HG03097 (cell line): ENCODE results near the gene ZFP42.
"Not testable (repeated sequence)": the region's sequence is repeated elsewhere in the genome, so short reads cannot be mapped to it uniquely, and the experiment has no call there.

Experiments used
- ATAC-seq: cut with Tn5 transposase; IDR thresholded peaks from one replicate; pipeline ENCODE4 v1.9.1; 2021; ENCODE audit not compliant: unreplicated experiment, low FRiP score

The ZFP42 gene

DNA sequence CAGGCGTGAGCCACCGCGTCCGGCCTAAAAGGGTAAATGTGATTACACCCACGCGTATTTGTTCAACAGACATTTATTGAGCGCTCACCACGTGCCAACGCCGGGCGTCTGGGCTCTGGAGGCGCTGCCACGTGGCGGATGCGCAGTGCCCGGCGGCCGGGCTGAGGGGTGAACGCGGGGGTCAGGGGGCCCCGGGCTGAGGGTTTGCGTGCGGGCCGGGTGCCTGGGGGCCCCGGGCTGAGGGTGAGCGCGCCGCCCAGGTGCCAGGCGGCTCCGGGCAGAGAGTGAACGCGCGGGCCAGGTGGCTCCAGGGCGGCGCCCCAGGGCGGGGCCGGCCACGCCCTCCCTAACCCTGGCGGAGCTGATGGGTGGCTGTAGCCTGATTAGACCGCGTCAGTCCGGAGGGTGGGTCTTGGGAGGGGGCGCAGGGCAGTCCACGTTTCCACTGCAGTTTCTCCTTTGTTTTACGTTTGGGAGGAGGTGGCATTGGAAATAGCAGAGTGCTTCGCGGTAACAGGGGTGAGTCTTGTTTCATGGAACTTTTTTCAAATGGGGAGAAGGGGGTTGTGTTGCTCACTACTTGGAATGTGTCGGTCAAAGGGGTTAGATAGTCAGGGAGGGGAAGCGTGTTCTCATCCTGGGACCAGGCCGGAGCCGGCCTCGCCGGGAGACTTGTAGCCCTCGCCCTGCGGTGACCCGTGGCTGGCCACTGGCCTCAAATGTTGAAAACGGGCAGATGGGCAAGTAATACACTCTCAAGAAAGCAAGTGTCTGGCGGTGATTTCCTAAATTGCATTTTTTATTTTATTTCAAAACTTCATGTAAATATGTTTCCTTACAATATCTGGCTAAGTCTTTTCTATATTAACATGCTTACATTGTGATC lies at the start of gene ZFP42:
Gene ZFP42 (plus strand): TSS at position 450 of the 886 bp plus-strand sequence. CDS start 7,037 bp downstream, outside the sequence.
- no peak for ATAC-seq

DNA sequence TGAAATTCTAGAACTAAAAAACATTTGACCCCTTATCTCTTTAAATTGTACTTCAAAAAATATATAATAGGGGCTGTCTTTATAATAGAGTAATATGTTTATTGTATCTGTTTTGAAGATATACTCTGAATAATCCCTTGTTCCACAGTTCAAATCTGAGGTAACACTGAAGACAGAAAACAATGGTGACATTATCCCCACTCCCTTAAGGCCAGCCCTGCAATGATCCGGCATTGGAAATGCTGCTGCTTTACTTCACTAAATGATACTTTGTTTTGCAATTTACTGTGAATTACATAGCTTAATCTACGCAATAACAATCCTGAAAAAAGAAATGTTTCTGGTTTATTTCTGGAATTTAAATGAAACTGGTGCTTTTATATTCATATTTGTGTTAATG lies 34.4 kb upstream of the ZFP42 start:
- ATAC-seq, result no peak

DNA sequence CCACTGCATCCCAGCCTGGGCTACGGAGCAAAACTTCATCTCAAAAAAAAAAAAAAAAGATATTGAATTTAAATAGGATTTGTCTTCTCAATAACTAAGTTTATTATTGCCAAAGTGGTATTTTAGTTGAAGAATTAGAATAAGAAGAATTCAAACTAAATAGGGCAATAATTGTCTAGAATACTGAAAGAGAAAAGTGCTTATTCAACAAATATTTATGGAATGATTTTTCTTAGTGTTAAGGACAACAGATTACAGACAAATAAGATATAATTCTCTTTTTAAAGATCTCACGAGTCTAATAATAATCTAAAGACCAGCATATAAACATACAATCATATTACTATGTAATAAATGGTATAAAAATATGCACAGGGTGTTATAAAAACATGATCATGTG lies 33.6 kb upstream of the ZFP42 start:
- no peak for ATAC-seq

DNA sequence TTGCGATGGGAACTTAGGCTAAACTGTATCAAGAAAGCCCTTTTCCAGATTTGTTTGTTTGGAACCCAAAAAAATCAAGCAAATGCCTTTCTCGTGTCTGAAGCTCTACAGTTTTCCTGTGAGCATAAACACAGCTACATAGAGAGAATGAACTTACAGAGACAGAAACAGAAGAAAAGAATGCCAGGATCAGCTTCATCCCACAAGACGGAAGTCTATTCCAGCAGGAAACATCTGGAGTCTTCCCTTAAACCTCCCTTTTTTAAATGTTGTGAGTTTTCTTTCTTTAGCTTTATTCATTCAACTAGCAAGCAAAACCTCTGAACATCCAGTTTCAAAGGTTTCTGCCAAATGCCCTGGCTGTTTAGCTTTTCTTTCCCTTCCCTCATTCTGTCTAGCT lies 32.6 kb upstream of the ZFP42 start:
- ATAC-seq, result no peak

DNA sequence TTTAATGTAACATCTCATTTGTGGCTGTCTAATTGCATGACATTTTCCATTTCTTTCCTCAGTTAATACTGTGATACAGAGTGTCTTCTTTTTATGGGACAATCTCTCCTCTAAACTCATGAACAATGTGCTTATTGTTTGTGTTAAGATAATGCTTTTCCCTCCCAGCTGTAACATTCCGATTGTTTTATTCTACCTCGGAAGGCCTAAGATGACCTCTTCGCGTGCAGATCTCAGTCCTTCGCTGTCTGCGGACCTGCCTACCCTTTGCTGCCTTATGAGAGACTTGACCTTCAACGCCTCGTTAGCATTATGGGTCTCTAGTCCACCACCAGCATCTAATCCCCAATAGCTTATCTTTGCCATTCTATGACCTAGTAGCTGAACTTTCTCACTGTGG lies 29.8 kb upstream of the ZFP42 start:
- no peak for ATAC-seq

DNA sequence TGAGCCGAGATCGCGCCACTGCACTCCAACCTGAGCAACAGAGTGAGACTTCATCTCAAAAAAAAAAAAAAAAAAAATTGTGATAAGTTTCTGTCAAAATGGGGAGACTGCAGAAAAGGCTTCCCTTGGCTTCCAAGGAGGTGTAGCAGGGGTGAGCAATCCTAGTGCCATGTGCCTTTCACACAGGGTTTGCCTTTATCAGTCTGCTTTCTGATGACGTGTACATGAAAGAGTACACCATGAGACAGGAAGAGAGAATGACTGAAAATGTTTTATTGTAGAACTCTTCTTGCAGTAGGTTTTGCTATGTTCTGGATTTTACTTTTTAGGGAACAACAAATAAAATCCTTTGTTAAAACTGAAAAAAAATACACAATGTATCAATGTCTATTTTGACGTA lies 23.4 kb upstream of the ZFP42 start:
- ATAC-seq, result no peak

DNA sequence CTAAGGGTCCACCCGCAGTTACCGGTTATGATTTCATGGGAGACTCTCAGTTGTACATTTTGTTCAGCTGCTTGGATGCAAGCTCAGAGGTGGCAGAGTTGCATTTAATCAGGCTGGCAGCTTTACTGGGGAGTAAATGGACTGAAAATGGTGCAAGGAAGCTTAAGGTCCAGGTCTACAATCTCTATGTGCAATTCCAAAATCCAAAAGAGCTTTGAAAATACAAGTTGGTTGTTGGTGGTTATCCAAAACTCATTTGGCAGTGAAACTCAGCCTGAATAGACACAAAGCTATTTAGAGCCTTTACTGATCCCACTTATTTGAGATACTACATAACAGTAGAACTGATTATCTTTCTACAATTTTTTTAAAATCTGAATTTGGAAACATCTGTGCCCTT lies 11.8 kb upstream of the ZFP42 start:
- no peak for ATAC-seq

DNA sequence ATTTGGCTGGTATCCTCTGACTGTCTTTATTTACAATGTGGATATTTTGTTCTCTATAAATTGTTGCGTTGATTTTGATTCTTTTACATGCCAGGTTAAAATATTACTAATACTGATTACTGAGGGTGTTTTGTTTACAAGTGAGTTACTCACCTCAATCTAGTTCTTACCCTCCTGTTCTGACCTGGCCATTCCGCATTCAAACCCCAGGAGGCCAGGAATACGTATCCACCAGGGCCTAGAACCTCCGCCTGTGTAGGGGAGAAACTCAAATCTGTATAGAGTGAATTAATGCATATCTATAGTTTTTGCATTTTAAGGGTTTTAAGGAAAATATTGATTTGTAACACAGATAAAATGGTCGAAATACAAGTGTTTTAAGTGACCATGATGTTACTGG lies 2.6 kb upstream of the ZFP42 start:
- no peak for ATAC-seq

DNA sequence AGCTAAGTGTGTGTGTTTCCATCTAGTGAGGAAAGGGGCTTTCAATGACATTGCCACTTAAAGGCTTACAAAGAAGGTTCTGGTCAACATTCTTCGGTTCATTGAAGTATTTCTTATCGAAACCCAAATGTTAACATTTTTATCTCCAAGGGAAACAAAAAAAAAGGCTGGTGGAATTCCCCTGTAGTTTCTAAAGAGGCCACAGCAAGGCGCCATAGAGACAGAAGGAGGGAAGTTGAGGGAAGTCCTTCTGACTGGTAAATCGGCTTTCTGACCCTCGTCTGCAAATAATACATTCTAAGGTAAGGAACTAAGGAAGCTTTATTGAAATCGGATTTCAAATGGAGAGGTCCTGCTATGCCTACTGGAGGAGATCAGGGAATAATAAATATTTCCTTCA lies 1.7 kb upstream of the ZFP42 start:
- ATAC-seq, result no peak

DNA sequence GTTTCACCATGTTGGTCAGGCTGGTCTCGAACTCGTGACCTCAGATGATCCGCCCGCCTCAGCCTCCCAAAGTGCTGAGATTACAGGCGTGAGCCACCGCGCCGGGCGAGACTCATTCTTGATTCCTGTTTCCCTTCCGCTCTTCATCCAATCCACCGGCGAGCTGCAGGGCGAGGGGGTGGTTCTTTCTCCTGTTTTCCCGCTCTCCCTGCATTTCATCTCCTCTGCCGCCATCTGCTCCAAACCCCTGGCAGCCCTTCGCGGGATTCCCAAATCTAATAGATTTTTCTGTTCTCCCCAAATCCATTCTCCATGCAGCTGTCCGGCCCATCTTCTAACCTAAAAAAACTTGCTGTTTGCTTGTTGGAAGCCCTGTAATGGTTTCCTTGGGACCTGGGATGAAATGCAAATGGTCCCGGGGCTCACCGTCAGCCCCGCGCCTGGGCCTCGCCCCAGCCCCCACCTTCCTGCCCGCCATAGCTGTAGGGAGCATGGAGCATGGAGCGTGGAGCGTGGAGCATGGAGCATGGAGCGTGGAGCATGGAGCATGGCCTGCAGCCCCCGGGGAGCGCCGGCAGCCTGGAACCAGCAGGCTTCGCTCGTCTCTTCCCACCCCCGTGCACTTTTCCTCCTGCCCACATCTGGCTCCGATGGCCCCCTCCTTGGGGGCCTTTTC lies 1.1 kb downstream of the ZFP42 start:
- no peak for ATAC-seq

DNA sequence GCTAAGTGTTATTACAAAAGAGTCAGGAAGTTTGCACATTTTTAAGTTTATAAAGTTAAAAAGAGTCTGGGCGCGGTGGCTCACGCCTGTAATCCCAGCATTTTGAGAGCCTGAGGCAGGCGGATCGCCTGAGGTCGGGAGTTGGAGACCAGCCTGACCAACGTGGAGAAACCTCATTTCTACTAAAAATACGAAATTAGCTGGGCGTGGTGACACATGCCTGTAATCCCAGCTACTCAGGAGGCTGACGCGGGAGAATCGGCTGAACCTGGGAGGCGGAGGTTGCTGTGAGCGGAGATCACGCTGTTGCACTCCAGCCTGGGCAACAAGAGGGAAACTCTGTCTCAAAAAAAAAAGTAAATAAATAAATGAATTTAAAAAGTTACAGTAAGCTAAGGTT lies 2.4 kb downstream of the ZFP42 start:
- ATAC-seq, result not testable (repeated sequence)

DNA sequence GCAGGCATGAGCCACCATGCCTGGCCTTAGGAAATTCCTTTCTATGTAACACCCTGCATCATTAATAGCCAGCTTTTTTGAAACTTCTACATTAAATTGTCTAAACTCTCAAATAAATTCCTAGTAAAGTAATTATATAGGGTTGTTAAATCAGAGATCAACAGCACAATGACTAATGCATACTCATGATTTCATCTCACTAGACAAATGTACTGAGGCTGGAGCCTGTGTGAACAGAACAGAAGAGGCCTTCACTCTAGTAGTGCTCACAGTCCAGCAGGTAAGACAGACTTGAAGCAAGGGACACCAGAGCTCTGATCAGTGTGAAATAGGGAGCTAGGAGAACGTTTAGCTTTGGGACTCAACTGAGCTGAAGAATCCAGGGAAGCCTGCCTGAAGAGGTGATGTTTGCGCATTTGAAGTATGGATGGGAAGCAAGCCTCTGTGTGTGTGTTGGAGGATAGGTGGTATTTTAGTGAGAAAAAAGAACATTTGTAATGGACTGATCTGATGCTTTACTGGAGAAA lies 3.9 kb downstream of the ZFP42 start:
- ATAC-seq, result no peak

DNA sequence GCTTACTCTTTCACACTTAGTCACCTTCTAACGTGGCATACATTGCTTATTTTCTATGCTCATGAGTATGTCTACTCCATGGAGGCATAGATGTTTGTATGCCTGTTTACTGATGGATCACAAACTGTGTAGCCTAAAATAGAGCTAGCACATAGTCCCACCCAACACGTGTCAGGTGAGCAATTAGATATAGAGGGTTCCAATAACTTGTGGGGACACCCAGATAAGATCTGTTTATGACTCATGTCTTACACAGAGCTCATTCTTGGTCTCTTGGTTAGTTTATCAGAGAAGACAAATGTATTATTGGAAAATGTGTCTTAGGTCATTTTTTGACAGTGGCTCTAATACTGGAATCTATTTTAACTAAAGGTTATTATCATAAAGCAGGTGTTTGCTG lies 6.8 kb downstream of the ZFP42 start:
- ATAC-seq, result no peak

DNA sequence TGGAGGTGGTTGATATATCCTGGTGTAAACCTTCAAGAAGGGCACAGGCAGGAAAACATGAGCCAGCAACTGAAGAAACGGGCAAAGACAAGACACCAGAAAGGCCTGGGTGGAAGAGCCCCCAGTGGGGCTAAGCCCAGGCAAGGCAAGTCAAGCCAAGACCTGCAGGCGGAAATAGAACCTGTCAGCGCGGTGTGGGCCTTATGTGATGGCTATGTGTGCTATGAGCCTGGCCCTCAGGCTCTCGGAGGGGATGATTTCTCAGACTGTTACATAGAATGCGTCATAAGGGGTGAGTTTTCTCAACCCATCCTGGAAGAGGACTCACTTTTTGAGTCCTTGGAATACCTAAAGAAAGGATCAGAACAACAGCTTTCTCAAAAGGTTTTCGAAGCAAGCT lies 7.2 kb downstream of the ZFP42 start:
- ATAC-seq, result no peak

DNA sequence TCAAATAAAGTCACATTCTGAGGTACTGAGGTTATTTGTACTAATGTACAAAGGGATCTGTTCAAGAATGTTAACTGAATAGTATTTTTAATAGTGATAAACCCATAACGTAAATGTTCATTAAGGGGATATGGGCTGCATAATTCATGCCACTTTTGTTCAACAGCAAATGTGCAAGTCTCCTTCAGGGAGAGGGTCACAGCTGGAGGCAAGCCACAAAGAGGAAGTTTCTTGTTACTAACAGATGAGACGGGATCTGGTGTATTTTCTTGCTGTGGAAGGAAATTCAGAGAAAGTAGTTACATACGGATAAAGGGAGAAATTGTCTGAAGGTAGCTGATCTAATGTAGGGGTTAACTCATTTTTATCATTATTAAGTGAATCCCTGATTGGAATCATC lies 10.0 kb downstream of the ZFP42 start:
- ATAC-seq, result no peak

DNA sequence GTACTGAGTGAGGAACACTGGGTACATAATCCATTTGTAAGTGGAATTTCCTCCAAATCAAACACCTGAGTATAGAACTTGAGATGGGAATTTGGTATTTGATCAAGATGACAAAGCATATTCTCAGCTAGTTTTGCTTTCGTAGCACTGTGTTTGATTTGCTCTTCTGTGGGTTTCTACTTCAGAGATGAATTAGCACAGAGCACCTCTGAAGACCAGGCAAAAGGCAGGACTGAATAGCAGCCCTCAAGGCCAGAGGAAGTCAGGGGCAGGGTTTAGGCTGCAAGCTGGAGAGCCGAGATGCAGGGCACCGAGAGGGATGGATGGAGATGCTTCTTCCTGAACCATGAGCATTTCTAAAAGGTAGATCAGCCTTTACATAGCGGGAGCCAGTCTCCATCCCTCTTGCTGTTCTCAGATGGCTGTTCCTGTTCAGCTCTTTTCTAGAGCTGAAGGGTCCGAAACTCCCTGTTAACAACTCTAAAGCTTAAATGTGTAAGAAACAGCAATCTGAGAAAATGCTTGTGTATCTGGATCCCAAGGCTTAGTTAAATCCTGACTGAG lies 10.8 kb downstream of the ZFP42 start:
- no peak for ATAC-seq

DNA sequence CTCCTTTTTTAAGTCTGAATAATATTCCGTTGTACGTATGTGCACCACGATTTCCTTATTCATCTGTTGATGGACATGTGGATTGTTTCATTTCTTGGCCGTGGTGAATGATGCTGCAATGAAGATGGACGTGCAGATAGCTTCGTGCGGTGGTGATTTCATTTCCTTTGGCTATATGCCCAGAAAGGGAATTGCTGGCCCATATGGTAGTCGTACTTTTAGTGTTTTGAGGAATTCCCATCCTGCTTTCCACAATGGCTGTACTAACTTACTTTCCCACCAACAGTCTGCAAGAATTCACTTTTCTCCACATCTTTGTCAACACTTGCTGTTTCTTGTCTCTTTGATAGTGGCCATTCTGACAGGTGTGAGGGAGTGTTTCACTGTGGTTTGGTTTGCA lies 12.8 kb downstream of the ZFP42 start:
- ATAC-seq, result no peak

DNA sequence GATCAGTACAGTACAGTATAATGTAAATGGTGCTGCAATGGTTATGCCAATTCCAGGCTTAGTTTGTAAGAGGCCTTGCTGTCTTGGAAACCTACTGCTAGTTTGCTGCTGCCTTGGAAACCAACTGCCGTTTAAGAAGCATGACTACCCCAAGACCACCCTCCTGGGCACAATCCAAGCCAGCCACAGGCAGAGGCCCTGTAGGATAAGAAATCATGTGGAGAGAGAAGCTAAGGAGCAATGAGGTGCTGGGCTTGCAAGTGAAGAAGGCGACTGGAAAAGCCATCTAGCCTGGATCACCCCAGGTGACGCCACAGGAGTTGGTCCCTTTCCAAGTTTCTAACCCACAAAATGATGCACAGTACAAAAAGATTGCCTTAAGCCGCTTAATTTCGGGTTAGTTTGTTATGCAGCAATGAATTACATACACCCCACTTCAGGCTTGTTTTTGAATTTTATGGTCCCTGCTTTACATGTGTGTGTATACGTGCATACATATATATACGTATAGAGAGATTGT lies 16.9 kb downstream of the ZFP42 start:
- no peak for ATAC-seq

DNA sequence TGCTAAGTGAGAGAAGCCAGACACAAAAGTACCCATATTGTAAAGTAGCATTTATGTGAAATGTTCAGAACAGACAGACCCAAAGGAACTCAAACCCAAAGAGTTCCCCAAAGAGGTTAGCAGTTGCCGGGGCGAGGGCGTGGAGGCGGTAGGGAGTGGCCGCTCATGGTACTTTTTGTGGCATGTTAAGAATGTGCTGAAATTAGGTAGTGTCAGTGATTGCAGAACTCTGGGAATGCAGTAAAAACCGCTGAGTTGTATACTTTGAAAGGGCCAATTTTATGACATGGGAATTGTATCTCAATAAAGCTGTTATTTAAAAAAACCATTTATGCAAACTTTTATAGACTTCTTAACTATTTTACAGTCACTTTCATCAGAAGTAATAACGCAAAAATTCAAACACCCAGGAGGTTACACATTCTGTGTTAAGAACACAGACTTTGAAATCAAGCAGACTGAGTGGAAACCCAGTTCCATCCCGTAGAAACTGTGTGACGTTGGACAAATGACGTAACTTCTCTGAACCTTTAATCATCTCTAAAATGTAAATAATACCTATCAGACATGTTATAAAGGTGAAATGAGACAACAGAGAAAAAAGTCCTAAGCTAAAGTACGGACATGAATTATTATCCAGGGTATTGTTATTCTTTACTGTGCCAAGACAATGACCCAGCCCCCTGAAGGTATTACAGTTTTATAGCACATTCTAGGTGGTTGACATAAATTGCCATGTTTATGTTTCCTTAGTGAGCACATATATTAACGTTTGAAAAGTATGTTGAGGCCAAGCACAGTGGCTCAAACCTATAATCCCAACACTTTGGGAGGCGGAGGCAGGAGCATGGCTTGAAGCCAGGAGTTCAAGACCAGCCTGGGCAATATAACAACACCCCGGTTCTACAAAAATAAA lies 19.7 kb downstream of the ZFP42 start:
- ATAC-seq, result no peak

DNA sequence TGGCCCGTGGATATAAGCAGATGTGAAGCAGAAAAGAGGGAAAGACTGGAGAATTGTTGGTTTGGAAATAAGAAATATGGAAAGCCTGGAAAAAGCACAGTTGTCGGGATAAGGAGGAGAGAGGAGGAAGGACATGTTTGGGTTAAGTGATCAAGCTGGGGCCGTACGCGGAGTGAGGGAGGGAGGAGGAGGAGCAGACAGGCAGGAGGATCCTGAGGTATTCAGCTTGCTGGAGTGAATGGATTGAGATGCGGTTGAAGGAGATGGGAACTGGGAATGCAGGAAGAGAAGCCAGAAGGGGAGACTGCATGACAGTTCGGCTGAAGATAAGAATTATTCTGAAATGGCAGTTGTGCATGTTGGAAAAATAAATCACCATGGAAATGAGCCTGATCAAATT lies 21.2 kb downstream of the ZFP42 start:
- no peak for ATAC-seq
